ENCODE results near the gene ARHGAP5.
"Not testable (repeated sequence)": the region's sequence is repeated elsewhere in the genome, so short reads cannot be mapped to it uniquely, and the experiment has no call there.

The ARHGAP5 gene

DNA sequence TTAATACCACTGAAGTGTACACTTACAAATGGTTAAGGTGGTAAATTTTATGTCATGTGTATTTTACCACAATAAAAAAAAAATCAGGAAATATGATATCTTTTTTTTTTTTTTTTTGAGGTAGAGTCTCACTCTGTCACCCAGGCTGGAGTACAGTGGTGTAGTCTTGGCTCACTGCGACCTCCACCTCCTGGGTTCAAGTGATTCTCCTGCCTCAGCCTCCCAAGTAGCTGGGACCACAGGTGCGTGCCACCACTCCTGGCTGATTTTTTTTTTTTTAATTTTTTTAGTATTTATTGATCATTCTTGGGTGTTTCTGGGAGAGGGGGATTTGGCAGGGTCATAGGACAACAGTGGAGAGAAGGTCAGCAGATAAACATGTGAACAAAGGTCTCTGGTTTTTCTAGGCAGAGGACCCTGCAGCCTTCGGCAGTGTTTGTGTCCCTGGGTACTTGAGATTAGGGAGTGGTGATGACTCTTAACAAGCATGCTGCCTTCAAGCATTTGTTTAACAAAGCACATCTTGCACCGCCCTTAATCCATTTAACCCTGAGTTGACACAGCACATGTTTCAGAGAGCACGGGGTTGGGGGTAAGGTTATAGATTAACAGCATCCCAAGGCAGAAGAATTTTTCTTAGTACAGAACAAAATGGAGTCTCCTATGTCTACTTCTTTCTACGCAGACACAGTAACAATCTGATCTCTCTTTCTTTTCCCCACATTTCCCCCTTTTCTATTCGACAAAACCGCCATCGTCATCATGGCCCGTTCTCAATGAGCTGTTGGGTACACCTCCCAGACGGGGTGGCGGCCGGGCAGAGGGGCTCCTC is 50.0 kb downstream of the ARHGAP5 start:
- not testable (repeated sequence) for DNase-seq

DNA sequence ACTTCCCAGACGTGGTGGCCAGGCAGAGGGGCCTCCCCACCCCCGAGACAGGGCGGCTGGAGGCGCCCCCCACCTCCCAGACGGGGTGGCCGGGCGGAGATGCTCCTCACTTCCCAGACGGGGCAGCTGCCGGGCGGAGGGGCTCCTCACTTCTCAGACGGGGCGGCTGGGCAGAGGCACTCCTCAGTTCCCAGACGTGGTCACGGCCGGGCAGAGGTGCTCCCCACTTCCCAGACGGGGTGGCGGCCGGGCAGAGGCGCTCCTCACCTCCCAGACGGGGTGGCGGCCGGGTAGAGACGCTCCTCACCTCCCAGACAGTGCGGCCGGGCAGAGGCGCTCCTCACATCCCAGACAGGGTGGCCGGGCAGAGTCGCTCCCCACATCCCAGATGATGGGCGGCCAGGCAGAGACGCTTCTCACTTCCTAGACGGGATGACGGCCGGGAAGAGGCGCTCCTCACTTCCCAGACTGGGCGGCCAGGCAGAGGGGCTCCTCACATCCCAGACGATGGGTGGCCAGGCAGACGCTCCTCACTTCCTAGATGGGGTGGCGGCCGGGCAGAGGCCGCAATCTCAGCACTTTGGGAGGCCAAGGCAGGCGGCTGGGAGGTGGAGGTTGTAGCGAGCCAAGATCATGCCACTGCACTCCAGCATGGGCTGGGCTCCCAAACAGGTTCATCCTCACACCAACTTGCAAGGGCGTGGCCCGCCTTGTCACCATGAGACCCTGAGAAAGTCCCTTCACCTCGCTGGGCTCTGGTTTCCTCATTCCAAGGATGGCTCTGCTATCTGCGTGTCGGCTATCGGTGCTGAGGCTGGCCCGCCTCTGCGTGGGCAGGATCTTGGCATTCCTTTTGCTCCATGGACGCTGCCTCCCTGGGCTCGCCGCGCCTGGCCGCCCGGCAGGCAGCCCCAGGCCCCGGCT is 50.9 kb downstream of the ARHGAP5 start:
- DNase-seq: not testable (repeated sequence)

DNA sequence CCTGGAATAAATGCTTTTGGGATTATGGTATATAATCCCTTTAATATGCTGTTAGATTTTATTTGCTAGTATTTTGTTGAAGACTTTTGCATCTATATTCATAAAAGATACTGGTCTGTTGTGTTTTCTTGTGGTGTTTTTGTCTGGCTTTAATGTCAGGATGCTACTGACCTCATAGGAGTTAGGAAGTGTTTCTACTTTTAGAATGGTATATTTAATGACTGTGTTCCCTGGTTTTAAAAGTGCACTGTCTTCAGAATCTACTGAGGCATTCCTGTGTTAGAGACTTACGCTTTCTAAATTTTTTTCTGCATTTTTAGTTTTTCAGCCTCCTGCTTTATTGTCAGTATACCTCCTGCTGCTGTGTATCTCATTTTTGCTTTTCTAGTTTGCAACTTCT is 51.6 kb downstream of the ARHGAP5 start:
- DNase-seq: peak in 1 of 2 donors; percentile 21

DNA sequence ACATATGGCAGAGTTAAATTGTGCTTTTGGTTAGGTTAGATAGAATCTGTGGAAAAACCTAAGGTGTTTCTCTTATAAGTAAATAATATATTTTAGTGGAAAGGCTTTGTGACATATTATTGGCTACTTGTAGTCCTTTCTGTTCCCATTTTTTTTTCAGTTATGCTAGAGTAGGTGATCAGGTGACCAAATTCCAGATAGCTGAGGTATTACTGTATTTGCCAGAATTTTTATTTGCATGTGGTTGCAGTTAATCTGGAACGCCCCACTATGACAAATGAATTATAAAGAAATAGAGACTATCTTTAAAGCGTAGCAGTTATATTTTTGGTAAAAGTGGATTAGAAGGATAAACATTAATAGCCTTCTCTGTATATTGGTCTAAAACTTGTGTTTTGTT is 52.0 kb downstream of the ARHGAP5 start:
- DNase-seq: no peak

DNA sequence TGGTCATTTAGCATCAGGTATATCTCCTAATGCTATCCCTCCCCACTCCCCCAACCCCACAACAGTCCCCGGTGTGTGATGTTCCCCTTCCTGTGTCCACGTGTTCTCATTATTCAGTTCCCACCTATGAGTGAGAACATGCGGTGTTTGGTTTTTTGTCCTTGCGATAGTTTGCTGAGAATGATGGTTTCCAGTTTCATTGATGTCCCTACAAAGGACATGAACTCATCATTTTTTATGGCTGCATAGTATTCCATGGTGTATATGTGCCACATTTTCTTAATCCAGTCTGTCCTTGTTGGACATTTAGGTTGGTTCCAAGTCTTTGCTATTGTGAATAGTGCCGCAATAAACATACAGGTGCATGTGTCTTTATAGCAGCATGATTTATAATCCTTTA is 54.6 kb downstream of the ARHGAP5 start:
- DNase-seq: not testable (repeated sequence)

DNA sequence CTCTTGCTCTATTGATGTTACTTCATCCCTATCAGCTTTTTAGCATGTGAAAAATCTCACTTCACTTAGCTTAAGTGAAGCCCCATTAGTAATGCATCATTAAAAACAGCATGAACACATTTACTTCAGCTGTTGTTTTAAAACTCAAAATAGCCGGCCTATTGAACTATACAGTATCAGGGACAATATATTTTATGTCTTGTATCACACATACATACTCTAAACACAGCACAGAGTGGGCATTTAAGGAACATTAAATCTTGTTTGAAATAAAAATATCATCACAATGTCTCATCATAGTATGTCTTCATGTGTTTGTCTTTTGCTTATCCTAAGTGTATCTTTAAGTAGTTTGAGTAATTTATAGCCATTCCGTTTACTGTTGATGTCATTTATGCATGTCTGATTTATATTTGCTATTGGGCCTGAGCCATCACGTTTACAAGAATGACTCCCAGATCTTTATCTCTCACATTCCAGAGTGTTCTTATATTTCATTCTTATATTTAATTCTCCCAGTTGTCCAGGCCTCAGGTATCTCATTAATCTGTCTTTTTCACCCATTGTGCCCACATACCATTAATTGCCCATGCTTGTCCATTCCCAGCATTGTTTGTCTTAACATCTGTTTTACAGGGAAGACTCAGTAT is 57.5 kb downstream of the ARHGAP5 start:
- no peak for DNase-seq

DNA sequence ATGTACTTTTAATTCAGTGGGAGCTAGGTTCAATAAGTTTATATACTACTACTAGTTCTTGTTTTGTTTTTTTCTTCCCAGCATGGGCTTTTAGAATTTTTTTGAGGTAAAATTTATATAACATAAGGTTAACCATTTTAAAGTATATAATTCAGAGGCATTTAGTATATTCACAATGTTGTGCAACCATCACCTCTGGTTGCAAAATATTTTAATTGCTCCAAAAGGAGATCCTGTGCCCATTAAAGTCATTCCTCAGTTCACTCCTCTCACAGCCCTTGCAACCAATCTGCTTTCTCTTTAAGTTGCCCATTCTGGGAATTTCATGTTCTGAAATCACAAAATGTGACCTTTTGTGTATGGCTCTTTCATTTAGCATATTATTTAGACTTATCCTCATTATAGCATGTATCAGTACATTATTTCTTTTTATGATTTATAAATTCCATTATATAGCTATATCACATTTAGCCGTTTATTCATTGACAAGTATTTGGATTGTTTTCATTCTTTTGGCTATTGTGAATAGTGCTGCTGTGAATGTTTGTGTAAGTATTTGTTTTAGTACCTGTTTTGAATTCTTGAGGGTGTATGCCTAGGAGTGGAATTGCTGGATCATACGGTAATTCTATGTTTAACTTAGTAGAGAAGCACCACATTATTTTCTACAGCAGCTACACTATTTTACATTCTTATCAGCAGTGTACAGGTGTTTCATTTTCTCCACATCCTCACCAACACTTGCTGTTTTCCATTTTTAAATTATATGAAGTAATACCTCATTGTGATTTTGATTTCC is 59.1 kb downstream of the ARHGAP5 start:
- DNase-seq: no peak

DNA sequence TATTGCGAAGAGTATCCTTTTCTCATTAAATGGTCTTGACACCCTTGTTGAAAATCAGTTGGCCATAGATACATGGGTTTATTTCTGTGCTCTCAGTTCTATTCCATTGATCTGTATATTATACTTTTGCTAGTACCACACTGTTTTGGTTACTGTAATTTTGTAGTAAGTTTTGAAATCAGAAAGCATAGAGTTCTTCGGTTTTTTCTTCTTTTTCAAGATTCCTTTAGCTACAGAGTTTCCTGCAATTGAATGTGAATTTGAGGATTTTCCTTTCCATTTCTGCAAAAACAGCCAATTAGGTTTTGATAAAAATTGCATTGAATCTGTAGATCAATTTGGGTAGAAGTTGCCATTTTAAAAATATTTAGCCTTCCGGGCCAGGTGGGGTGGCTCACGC is 60.2 kb downstream of the ARHGAP5 start:
- DNase-seq: no peak

DNA sequence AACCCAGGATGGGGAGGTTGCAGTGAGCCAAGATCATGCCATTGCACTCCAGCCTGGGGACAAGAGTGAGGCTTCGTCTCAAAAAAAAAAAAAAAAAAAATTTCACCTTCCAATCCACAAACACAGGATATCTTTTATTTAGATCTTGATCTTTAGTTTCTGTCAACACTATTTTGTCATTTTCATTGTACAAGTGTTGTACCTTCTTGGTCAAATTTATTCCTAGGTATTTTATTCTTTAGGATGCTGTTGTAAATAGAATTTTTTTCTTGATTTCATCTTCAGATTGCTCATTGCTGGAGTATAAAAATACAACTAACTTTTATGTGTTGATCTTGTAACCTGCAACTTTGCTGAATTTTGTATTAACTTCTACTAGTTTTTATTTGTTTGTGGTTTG is 60.8 kb downstream of the ARHGAP5 start:
- DNase-seq: no peak

DNA sequence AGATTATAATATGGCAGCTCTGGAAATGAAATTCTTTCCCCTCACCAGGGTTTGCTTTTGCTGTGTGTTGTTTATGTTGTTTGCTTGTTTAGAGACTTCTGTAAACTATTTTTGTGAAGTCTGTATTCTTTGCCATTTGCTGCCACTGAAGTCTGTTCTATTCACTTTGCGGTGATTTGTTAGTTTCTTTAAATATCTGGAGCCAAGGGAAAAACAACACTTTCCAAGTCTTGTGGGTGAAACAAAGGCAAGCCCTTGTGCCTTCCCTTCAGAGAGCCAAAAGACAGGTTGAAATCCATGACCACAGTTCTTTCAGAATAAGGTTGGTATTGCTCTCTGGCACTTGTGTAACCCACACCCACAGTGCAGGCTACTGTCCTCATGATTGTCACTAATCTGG is 65.2 kb downstream of the ARHGAP5 start:
- no peak for DNase-seq

DNA sequence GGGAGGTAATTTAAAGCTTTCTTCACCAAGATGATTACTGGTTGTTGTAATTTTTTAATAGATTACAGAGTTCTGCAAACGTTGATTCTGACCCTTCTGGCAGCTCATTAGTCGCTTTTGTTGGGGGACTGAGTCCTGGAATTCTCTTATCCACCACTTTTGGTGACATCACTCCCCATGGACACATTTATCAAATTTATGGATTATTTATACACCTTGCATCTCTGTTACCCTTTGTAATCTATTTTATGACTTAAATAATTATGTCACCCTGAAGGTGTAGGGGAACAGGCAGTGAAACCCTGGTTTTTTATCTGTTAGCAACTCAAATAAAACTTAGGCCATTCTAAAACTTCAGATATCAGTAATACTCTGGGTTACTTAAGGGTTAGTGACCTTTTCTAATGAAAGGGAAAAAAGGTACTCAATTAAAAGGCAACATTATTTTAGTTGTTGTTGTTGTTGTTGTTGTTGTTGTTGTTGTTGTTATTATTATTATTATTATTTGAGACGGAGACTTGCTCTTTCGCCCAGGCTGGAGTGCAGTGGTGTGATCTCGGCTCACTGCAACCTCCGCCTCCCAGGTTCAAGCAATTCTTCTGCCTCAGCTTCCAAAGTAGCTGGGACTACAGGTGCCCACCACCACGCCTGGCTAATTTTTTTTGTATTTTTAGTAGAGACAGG is 65.8 kb downstream of the ARHGAP5 start:
- no peak for DNase-seq

DNA sequence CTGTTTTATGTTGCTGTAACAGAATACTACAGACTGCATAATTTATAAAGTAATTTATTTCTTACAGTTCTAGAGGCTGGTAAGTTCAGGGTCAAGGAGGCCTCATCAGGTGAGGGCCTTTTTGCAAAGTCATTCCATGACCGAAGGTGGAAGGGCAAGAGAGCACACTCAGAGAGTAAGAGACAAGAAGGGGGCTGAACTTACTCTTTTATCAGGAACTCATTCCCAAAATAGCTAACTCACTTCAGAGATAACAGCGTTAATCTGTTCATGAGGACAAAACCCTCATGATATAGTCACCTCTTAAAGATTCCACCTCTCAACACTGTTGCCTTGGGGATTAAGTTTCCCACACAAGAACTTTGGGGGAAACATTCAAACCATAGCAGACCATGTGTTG is 73.3 kb downstream of the ARHGAP5 start:
- DNase-seq: no peak

DNA sequence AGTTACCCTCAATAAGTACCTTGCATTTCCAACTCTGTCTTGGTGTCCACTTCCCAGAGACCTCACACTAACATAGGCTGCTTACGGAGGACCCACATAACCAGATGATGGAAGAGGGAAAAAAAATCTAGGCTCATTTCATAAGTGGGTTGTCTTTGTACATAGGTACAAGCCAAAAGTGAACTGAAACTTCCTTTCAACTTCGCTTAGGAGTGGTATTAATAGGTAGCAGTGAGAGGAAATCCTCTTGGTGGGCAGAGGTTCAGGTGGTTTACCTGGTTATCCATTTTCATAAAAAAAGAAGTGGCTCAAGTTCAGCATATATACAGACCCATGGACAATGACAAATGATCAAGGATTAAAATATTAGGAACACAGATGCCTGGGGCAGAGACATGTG is 88.9 kb downstream of the ARHGAP5 start:
- DNase-seq: no peak

DNA sequence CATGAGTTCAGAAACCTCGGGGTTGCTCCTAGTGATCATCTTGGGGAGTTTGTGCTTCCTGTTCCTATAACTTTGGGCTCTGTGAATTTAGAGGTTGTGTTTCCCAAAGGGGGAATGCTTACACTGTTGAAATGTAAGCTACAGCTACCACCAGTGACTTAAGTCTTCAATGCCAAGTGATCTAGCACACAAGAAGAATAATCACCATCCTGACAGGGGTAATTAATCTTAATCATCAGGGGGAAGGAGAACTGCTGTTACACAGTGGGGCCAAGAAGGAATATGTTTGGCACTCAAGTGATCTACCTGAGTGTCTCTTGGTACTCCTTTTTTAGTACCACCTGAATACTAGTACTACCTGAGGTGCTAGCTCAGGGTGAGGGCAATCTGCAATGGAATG is 89.8 kb downstream of the ARHGAP5 start:
- no peak for DNase-seq

DNA sequence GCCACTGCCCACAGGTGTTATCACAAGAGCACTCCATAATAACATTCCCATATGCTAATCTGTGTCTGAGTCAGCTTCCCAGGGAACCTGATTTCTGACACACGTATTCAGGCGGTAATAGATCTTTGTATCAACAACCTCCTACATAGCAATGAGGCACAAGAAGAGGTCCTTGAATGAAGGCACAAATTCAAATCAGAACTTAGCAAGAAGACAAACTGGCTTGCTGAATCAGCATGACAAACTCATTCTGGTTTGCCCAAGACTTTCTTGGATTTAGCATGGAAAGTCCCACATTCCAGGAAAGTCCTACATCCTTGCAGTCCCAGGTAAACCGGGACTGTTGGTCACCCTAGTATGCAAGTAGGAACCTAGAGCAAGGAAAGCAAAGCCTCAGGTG is 90.8 kb downstream of the ARHGAP5 start:
- no peak for DNase-seq

DNA sequence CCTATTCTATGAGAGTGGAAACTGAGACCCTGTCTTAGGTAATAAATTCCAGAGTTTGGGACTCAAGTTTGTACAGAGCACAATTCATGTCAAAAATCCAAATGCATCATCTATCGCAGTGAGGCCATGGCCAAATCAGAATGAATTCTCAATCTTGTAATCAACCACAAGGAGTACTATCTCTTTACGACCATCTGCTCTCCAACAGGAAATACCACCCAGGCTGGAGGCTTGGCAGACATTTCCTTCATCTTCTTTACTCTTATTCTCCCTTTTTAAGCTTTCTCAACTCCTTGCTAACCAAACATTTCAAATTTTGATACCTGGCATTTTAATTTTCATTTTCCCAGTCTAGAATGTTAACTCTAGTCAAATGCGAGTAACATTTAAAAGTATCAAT is 92.1 kb downstream of the ARHGAP5 start:
- DNase-seq: no peak

DNA sequence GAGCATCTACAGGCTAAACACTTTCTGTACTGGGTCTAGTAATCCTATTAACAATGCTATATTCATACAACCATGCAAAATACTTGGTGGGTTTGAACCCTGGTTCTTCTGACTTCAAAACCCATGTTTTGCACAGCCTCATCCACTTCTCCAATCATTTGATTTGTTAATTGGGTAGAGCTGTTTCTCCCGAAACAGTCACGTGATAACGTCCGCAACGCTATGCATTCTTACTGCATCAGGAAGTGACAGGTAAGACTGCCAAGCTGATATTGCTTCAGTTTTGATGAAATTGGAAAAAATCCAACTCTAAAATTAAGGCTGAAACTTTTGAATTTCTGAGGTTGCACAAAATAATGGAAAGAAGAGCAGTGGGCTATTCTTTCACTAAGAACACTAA is 94.4 kb downstream of the ARHGAP5 start:
- DNase-seq: no peak

DNA sequence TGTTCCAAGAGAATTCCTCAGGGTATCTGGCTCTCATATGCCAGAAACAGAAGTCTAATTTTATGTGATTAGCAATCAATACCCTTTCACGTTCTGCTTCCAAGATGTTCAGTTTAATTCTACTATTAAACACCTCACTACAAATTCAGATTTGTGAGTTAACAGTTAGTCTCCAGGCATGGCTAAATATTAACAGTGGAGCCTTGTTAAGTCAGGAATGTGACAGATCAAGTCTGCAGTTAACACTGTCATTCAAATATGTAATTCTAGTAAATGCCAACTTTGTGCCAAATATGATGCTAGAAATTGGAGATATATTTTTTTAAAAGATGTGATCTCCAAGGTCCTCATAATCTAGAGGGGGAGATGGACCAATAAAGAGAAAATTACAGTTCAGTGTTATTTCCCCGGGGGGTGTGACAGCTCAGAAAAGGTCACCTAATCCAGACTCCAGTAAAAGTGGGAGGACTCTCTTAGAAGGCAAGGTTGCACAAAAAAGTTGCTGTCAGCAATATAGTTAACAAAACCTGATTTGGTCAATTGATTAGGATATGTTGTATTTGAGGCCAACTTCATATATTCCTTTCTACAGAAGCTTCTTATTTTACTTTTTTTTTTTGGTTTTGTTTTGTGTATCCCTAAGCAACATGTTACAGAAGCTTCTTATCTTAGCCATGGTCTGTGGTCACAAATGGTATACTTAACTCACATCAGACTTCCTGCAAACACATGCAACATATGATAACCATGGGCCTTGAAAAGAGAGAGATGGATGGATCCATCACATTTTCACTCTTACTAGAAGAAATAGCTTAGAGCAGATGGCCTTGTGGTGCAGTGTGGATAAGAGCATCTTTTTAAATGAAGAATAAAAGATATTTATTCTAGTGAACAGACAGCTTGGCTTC is 106.3 kb downstream of the ARHGAP5 start:
- DNase-seq: no peak

DNA sequence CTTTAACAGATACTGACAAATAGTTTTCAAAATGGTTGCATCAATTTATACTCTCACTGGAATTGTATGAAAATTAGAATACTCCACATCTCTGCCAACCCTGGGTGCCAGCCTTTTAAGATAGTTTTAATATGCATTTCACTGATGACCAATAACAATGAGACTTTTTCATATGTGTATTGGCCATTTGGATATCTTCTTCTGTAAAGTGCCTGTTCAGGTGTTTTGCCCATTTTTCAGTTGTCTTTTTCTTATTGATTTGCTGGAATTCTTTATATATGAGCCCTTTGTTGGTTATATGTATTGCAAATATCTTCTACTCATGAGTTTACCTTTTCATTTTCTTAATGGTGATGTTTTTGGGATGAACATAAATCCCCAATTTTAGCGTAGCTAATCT is 108.0 kb downstream of the ARHGAP5 start:
- DNase-seq: no peak

DNA sequence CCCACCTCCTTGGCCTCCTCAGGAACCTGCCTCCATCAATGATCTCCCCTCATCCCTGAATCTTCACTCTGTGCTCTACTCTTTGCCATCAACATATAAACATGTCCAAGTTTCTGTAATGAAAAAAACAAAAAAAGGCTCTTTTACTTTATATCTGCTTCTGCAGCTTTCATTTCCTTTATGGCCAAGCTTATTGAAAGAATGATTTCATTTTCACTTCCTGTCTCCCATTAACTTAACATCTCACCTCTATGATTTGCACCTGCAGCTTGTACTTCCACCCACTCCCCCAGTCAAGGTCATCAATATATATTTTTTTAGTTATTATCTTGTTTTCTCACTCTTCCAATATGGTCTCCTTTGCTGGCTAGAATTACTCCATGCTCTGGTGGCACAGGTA is 109.1 kb downstream of the ARHGAP5 start:
- DNase-seq: no peak

DNA sequence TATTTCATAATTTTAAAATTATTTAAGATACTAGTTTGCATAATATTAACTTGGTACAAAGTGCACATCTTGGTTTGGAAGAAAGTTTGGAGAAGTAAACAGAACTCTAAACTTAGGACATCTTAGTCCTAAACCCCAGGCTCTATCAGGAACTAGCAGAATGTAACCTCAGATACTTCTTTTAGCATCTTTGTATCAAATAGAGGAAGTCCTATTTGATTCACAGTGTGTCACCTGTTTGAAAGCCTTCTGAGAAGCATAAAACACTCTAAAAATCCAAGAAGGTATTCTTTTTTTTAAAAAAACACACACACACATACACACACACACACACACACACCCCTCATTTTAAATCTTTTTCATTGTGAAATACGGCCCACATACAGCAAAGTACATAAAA is 112.7 kb downstream of the ARHGAP5 start:
- DNase-seq: no peak

Measured in hippocampal formation (tissue), 2 donors.